ENCODE data around the gene ILF3. TPM values are rescaled to one million over a fixed set of nuclear protein-coding genes. Genes with fewer than 3 reads are reported as not detected.

ILF3 gene
- total and polyA plus RNA-seq, 10 of the 15 experiments (the other 5 are each of a cell fraction or from before 2014, with no cell fraction given) = 28.1 to 383 (median 176) TPM

DNA sequence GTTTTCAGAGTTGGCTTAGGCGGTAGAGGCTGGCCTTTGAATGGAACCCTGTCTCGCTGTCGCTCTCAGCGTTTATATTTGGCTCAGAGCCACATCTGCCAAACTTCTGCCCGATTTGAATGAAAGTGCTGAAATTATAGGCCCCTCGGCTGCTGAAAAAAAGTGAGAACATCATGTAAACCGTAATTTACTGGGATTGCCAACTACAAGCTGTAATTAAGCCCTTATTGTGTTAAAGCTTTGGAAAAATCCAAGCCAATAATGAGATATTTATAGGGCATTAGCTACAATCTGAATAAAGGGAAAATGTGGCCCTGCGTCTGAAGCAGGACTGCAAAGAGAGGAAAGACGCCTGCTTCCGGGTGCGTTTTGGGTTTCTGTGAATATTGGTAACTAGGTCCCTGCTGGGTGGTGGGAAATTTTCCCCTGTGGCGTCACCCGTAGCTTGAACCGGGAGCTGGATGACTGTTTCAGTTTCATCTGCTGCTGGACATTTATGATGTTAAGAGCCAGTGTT is 73.6 kb downstream of the ILF3 start:
- Histone ChIP-seq H3K9me3 (replicated peaks; ENCODE audit: control insufficient read depth, insufficient read depth, low read length) (no peaks in the 10 kb centered on the region), H3K27me3 (replicated peaks in 1 of 2; ENCODE audit: control insufficient read depth in 2 of 2, insufficient read depth in 2 of 2, low read length in 1 of 2) (no peaks in the 10 kb centered on the region), H3K4me1 (ENCODE audit: control insufficient read depth, insufficient read depth, low read length) (peaks cover 20% of the 10 kb centered on the region), H3K36me3 (ENCODE audit: control insufficient read depth in 2 of 2, insufficient read depth in 2 of 2, low read length in 1 of 2) (peaks cover 4 to 8% of the 10 kb centered on the region in 2 experiments; a peak in 3 of 4 replicates), H3K79me2 (ENCODE audit: control insufficient read depth, insufficient read depth, low read length) (peaks cover 76% of the 10 kb centered on the region), H3K27ac (ENCODE audit: control insufficient read depth, insufficient read depth) (no peak overlapping the region), H2AFZ (ENCODE audit: control insufficient read depth, low read depth, low read length) (no peak overlapping the region), H3K4me3 (no peak overlapping the region), H3K9ac (ENCODE audit: control insufficient read depth, insufficient read depth, low read length) (no peak overlapping the region), H4K20me1 (ENCODE audit: control insufficient read depth, insufficient read depth) (peaks cover 5% of the 10 kb centered on the region; the same call in 1 of the 2 replicates), H3K4me2 (ENCODE audit: control insufficient read depth, insufficient read depth) (no peak overlapping the region)
- CTCF ChIA-PET = no interaction called here
- TF ChIP-seq CBX3 (IDR thresholded peaks at IDR 0.05; ENCODE audit: borderline replicate concordance, low read depth) (no peak), EGR1 (IDR thresholded peaks at IDR 0.05; ENCODE audit: borderline replicate concordance in 1 of 2, low read depth in 2 of 2, low read length in 2 of 2) (no peak), ZSCAN29 (IDR thresholded peaks at IDR 0.05) (no peak)
- TF ChIP-seq, protein P1, sequence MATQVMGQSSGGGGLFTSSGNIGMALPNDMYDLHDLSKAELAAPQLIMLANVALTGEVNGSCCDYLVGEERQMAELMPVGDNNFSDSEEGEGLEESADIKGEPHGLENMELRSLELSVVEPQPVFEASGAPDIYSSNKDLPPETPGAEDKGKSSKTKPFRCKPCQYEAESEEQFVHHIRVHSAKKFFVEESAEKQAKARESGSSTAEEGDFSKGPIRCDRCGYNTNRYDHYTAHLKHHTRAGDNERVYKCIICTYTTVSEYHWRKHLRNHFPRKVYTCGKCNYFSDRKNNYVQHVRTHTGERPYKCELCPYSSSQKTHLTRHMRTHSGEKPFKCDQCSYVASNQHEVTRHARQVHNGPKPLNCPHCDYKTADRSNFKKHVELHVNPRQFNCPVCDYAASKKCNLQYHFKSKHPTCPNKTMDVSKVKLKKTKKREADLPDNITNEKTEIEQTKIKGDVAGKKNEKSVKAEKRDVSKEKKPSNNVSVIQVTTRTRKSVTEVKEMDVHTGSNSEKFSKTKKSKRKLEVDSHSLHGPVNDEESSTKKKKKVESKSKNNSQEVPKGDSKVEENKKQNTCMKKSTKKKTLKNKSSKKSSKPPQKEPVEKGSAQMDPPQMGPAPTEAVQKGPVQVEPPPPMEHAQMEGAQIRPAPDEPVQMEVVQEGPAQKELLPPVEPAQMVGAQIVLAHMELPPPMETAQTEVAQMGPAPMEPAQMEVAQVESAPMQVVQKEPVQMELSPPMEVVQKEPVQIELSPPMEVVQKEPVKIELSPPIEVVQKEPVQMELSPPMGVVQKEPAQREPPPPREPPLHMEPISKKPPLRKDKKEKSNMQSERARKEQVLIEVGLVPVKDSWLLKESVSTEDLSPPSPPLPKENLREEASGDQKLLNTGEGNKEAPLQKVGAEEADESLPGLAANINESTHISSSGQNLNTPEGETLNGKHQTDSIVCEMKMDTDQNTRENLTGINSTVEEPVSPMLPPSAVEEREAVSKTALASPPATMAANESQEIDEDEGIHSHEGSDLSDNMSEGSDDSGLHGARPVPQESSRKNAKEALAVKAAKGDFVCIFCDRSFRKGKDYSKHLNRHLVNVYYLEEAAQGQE (IDR thresholded peaks at IDR 0.05; ENCODE audit: low read depth, low read length) = no peak
- DNase-seq (ENCODE audit: low read depth, low spot score) = no peak
- POLR2A ChIA-PET = interaction anchor here (0.5 to 0.7 kb wide), 3 partner anchors 7 to 236 kb away, joined by 3 read pairs; no protein-coding TSS in a partner anchor
- ATAC-seq = no peak
- BruUV-seq (replicated peaks) = TSS peak; percentile 23
- 86% methylated on average over 14 of the region's 14 CpGs for WGBS (ENCODE audit: insufficient coverage, insufficient replicate concordance, low lambda C conversion rate, missing lambda C conversion rate)
- intact Hi-C loops (cut with micrococcal nuclease; ENCODE audit: unreplicated experiment) (no loop called here), in situ Hi-C loops (cut with MboI) (no loop called here)
- RAD21 ChIA-PET (ENCODE audit: unreplicated experiment) = interaction anchor here (1.5 kb wide), 1 partner anchor 10 kb away, joined by 6 read pairs; the partner anchor contains the start of gene DNM2
- FAIRE-seq = no peak
- SMC1A ChIA-PET (ENCODE audit: uncharacterized antibody, unreplicated experiment) = interaction anchor here (0.9 to 1.1 kb wide), 2 partner anchors 9 to 10 kb away, joined by 3 to 4 read pairs; partner anchors contain the start of gene DNM2
